ENCODE results near the gene ENDOV. TPM values are rescaled to one million over a fixed set of nuclear protein-coding genes. Genes with fewer than 3 reads are reported as not detected.

ENDOV gene
- total and polyA plus RNA-seq, 4 donors: 5.7 to 11.9 (median 8.3) TPM

- WGBS: 58% methylated on average over 7 of the region's 7 CpGs
- no peaks in the 10 kb centered on the region for H3K9me3 ChIP-seq (ENCODE audit: control insufficient read depth in 4 of 4, low read length in 3 of 4)
- H3K9ac ChIP-seq (ENCODE audit: low read depth in 1 of 2, low read length in 2 of 2): no peak overlapping the region
- H3K4me1 ChIP-seq (ENCODE audit: control insufficient read depth in 4 of 4, insufficient read depth in 4 of 4, low read length in 3 of 4): peaks cover 11 to 32% (median 23%) of the 10 kb centered on the region in 4 donors
- no peak overlapping the region for H3K4me3 ChIP-seq (ENCODE audit: low read depth in 1 of 3, low read length in 3 of 3)
- H3K27me3 ChIP-seq (ENCODE audit: control insufficient read depth in 4 of 4, insufficient read depth in 4 of 4, low read length in 3 of 4): peaks cover 0 to 17% (median 7%) of the 10 kb centered on the region in 4 donors
- no peak for DNase-seq (ENCODE audit: low spot score)
- no peak overlapping the region for H3K27ac ChIP-seq (ENCODE audit: low read depth in 1 of 2, low read length in 2 of 2)
- no peaks in the 10 kb centered on the region for H3K36me3 ChIP-seq (ENCODE audit: control insufficient read depth in 4 of 4, insufficient read depth in 3 of 4, low read depth in 1 of 4, low read length in 3 of 4)
- TF ChIP-seq, protein P1, sequence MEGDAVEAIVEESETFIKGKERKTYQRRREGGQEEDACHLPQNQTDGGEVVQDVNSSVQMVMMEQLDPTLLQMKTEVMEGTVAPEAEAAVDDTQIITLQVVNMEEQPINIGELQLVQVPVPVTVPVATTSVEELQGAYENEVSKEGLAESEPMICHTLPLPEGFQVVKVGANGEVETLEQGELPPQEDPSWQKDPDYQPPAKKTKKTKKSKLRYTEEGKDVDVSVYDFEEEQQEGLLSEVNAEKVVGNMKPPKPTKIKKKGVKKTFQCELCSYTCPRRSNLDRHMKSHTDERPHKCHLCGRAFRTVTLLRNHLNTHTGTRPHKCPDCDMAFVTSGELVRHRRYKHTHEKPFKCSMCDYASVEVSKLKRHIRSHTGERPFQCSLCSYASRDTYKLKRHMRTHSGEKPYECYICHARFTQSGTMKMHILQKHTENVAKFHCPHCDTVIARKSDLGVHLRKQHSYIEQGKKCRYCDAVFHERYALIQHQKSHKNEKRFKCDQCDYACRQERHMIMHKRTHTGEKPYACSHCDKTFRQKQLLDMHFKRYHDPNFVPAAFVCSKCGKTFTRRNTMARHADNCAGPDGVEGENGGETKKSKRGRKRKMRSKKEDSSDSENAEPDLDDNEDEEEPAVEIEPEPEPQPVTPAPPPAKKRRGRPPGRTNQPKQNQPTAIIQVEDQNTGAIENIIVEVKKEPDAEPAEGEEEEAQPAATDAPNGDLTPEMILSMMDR (IDR thresholded peaks at IDR 0.05; ENCODE audit: low read depth, low read length, missing input control): no peak
- TF ChIP-seq SP1 (IDR thresholded peaks at IDR 0.05) (no peak), YY1 (IDR thresholded peaks at IDR 0.05) (no peak), FOXA2 (IDR thresholded peaks at IDR 0.05) (no peak)
These were observed 58.7 kb downstream of the ENDOV start for GRCh38 chr17:80473701-80474100.

- H3K36me3 ChIP-seq (ENCODE audit: control insufficient read depth in 4 of 4, insufficient read depth in 3 of 4, low read depth in 1 of 4, low read length in 3 of 4): no peaks in the 10 kb centered on the region
- TF ChIP-seq JUND (IDR thresholded peaks at IDR 0.05) (no peak), HNF4G (IDR thresholded peaks at IDR 0.05) (no peak), REST (IDR thresholded peaks at IDR 0.05) (no peak)
- no peak overlapping the region for H3K9ac ChIP-seq (ENCODE audit: low read depth in 1 of 2, low read length in 2 of 2)
- H3K9me3 ChIP-seq (ENCODE audit: control insufficient read depth in 4 of 4, low read length in 3 of 4): no peaks in the 10 kb centered on the region
- no peak for DNase-seq (ENCODE audit: low spot score)
- no peak overlapping the region for H3K4me3 ChIP-seq (ENCODE audit: low read depth in 1 of 3, low read length in 3 of 3)
- no peak overlapping the region for H3K27ac ChIP-seq (ENCODE audit: low read depth in 1 of 2, low read length in 2 of 2)
- peaks cover 0 to 17% (median 8%) of the 10 kb centered on the region in 4 donors for H3K27me3 ChIP-seq (ENCODE audit: control insufficient read depth in 4 of 4, insufficient read depth in 4 of 4, low read length in 3 of 4)
- H3K4me1 ChIP-seq (ENCODE audit: control insufficient read depth in 4 of 4, insufficient read depth in 4 of 4, low read length in 3 of 4): peaks cover 11 to 32% (median 24%) of the 10 kb centered on the region in 4 donors
- WGBS: 23% methylated on average over 16 of the region's 16 CpGs
These were observed 59.4 kb downstream of the ENDOV start for GRCh38 chr17:80474231-80474960.

- Histone ChIP-seq H3K4me1 (ENCODE audit: control insufficient read depth in 4 of 4, insufficient read depth in 4 of 4, low read length in 3 of 4) (peaks cover 11 to 32% (median 24%) of the 10 kb centered on the region in 4 donors), H3K4me3 (ENCODE audit: low read depth in 1 of 3, low read length in 3 of 3) (peak overlapping the region in 1 of 3 donors; percentile 40), H3K9ac (ENCODE audit: low read depth in 1 of 2, low read length in 2 of 2) (no peak overlapping the region), H3K27me3 (ENCODE audit: control insufficient read depth in 4 of 4, insufficient read depth in 4 of 4, low read length in 3 of 4) (peaks cover 0 to 17% (median 8%) of the 10 kb centered on the region in 4 donors), H3K9me3 (ENCODE audit: control insufficient read depth in 4 of 4, low read length in 3 of 4) (no peaks in the 10 kb centered on the region), H3K27ac (ENCODE audit: low read depth in 1 of 2, low read length in 2 of 2) (no peak overlapping the region), H3K36me3 (ENCODE audit: control insufficient read depth in 4 of 4, insufficient read depth in 3 of 4, low read depth in 1 of 4, low read length in 3 of 4) (no peaks in the 10 kb centered on the region)
- TF ChIP-seq HNF4G (IDR thresholded peaks at IDR 0.05): no peak
- TF ChIP-seq GABPA (IDR thresholded peaks at IDR 0.05 in 1 of 2, conservative IDR thresholded peaks at IDR 0.05 in 1 of 2): no peak
- TF ChIP-seq, protein P1 (IDR thresholded peaks at IDR 0.05; ENCODE audit: low read depth, low read length, missing input control): no peak
- TF ChIP-seq FOXA1 (IDR thresholded peaks at IDR 0.05): no peak
- no peak for TF ChIP-seq REST (IDR thresholded peaks at IDR 0.05)
- TF ChIP-seq NR2F2 (IDR thresholded peaks at IDR 0.05): no peak
- TF ChIP-seq JUND (IDR thresholded peaks at IDR 0.05): no peak
- no peak for TF ChIP-seq RAD21 (IDR thresholded peaks at IDR 0.05)
- no peak for TF ChIP-seq YY1 (IDR thresholded peaks at IDR 0.05)
- no peak for TF ChIP-seq SP1 (IDR thresholded peaks at IDR 0.05)
- no peak for TF ChIP-seq TAF1 (conservative IDR thresholded peaks at IDR 0.05)
- no peak for DNase-seq (ENCODE audit: low spot score)
- 5% methylated on average over 55 of the region's 55 CpGs for WGBS
These were observed 60.3 kb downstream of the ENDOV start for GRCh38 chr17:80474961-80475909.

Data from liver (tissue), 9 donors.